Activated naive CD4-positive, alpha-beta T cell treated with anti-CD3 and anti-CD28 coated beads, Interleukin-2, amount 50 U/mL, for 24 hours (primary cell): ENCODE measurements around the gene ARHGEF17.
A peak's percentile ranks its signal among the peaks of the same experiment; 100 is the strongest.

ENCODE experiments used
- H3K27ac Mint-ChIP-seq: one replicate; pipeline ENCODE4 v1.8.0; 2021; ENCODE audit warnings: mild to moderate bottlenecking, mixed read lengths
- H3K27me3 Mint-ChIP-seq: one replicate; pipeline ENCODE4 v1.8.0; 2021; ENCODE audit warnings: mixed read lengths
- H3K36me3 Mint-ChIP-seq: one replicate; pipeline ENCODE4 v1.8.0; 2021; ENCODE audit warnings: mixed read lengths
- H3K4me1 Mint-ChIP-seq: one replicate; pipeline ENCODE4 v1.8.0; 2021; ENCODE audit warnings: mixed read lengths
- H3K4me3 Mint-ChIP-seq: one replicate; pipeline ENCODE4 v1.8.0; 2021; ENCODE audit warnings: mild to moderate bottlenecking, mixed read lengths
- H3K9me3 Mint-ChIP-seq: one replicate; pipeline ENCODE4 v1.8.0; 2021; ENCODE audit warnings: mixed read lengths

ARHGEF17 gene

GRCh38 chr11:73360743-73361369 is 52.8 kb downstream of the ARHGEF17 start:
- Mint-ChIP-seq H3K27ac (no peak overlapping the region), H3K4me1 (peaks cover 3% of the 10 kb centered on the region), H3K36me3 (no peaks in the 10 kb centered on the region), H3K27me3 (no peaks in the 10 kb centered on the region), H3K4me3 (no peak overlapping the region), H3K9me3 (no peaks in the 10 kb centered on the region)

DNA sequence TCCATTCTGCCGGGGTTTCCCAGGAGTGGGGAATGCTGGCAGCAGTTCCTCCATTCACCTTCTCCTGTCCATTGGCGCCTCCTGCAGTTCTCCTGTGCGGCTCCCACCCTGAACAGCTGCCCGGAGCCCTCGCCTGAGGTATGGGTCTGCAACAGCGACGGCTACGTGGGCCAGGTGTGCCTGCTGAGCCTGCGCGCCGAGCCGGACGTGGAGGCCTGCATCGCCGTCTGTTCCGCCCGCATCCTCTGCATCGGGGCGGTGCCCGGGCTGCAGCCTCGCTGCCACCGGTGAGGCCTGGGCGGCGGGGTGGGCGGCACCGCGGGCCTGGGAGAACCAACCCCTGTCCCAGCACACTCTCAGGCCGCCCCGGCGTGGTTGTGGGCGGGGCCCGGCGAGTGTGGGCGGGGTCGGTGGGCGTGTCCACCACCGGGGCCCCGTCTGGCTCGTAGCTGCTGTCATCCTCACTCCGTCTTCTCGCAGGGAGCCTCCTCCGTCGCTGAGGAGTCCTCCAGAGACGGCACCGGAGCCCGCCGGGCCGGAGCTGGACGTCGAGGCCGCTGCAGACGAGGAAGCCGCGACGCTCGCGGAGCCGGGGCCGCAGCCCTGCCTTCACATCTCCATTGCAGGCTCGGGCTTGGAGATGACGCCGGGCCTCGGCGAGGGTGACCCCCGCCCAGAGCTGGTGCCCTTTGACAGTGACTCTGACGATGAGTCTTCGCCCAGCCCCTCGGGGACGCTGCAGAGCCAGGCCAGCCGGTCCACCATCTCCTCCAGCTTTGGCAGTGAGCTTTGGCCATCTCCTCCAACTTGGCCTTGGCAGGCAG is 54.1 kb downstream of the ARHGEF17 start:
- peaks cover 1% of the 10 kb centered on the region for H3K36me3 Mint-ChIP-seq
- H3K4me1 Mint-ChIP-seq, result peaks cover 16% of the 10 kb centered on the region
- peak overlapping the region; percentile 8 for H3K27ac Mint-ChIP-seq
- H3K9me3 Mint-ChIP-seq, result no peaks in the 10 kb centered on the region
- H3K4me3 Mint-ChIP-seq, result no peak overlapping the region
- no peaks in the 10 kb centered on the region for H3K27me3 Mint-ChIP-seq

DNA sequence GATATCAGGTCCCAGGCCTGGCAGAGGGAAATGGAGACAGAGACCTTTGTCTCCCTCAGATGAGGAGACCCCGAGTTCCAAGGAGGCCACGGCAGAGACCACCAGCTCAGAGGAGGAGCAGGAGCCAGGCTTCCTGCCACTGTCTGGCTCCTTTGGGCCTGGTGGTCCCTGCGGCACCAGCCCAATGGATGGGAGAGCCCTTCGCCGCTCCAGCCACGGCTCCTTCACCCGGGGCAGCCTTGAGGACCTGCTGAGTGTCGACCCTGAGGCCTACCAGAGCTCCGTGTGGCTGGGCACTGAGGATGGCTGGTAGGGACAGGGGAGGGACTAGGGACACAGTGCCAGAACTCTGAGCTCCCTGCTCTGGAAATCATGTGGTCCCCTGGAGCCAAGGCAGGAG is 55.1 kb downstream of the ARHGEF17 start:
- Mint-ChIP-seq H3K4me1 (peaks cover 26% of the 10 kb centered on the region), H3K4me3 (no peak overlapping the region), H3K9me3 (no peaks in the 10 kb centered on the region), H3K27me3 (no peaks in the 10 kb centered on the region), H3K36me3 (peaks cover 1% of the 10 kb centered on the region), H3K27ac (no peak overlapping the region)

DNA sequence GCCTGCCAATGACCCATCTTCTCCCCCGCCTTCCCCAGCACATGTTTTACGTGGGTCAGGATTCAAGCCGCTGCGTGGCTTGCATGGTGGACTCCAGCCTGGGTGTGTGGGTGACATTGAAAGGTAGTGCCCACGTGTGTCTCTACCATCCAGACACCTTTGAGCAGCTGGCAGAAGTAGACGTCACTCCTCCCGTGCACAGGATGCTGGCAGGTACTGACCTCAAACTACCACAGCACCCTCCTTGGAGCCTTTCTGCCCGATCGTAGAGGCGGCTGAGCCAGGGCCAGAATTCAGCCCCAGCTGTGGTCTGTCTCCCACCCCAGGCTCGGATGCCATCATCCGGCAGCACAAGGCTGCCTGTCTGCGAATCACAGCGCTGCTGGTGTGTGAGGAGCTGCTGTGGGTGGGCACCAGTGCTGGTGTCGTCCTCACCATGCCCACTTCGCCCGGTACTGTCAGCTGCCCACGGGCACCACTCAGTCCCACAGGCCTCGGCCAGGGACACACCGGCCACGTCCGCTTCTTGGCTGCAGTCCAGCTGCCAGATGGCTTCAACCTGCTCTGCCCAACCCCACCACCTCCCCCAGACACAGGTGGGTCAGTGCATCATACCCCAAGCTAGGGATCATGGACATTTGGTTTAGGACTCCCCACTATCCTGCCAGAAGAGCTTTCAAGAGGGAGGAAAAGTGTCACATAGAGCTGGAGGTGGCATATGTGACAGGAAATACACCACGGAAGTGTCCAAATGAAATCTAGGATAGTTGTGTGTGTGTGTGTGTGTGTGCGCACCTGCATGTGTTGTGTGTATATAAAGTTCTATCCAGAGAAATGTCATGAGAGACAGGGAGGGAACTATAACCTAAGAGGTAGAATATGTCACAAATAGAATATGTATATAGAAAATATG is 57.5 kb downstream of the ARHGEF17 start:
- Mint-ChIP-seq H3K27ac (peak overlapping the region; percentile 86), H3K9me3 (no peaks in the 10 kb centered on the region), H3K4me3 (peak overlapping the region; percentile 33), H3K27me3 (no peaks in the 10 kb centered on the region), H3K4me1 (peaks cover 33% of the 10 kb centered on the region), H3K36me3 (peaks cover 1% of the 10 kb centered on the region)

GRCh38 chr11:73366265-73366610 is 58.2 kb downstream of the ARHGEF17 start:
- peaks cover 1% of the 10 kb centered on the region for H3K36me3 Mint-ChIP-seq
- no peaks in the 10 kb centered on the region for H3K9me3 Mint-ChIP-seq
- peaks cover 33% of the 10 kb centered on the region for H3K4me1 Mint-ChIP-seq
- peak overlapping the region; percentile 86 for H3K27ac Mint-ChIP-seq
- no peaks in the 10 kb centered on the region for H3K27me3 Mint-ChIP-seq
- peak overlapping the region; percentile 33 for H3K4me3 Mint-ChIP-seq

DNA sequence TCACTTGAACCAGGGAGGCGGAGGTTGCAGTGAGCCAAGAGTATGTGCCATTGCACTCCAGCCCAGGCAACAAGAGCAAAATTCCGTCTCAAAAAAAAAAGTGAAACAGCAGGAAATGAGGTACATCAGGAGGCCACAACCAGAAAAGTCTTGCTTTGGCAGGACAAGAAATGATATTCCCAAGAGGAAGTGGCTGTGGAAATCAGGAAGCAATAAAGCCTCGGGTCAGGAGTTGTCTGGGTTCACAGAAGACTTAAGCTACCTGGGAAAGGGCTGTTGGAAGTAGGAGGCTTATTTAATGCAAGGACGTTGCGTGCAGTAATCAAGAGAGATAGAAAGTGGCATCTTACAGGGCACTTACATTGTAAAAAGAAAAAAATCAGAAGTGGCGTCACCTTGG is 58.9 kb downstream of the ARHGEF17 start:
- peak overlapping the region; percentile 13 for H3K4me3 Mint-ChIP-seq
- no peaks in the 10 kb centered on the region for H3K9me3 Mint-ChIP-seq
- H3K36me3 Mint-ChIP-seq, result peaks cover 1% of the 10 kb centered on the region
- peaks cover 33% of the 10 kb centered on the region for H3K4me1 Mint-ChIP-seq
- no peaks in the 10 kb centered on the region for H3K27me3 Mint-ChIP-seq
- H3K27ac Mint-ChIP-seq, result peak overlapping the region; percentile 4

DNA sequence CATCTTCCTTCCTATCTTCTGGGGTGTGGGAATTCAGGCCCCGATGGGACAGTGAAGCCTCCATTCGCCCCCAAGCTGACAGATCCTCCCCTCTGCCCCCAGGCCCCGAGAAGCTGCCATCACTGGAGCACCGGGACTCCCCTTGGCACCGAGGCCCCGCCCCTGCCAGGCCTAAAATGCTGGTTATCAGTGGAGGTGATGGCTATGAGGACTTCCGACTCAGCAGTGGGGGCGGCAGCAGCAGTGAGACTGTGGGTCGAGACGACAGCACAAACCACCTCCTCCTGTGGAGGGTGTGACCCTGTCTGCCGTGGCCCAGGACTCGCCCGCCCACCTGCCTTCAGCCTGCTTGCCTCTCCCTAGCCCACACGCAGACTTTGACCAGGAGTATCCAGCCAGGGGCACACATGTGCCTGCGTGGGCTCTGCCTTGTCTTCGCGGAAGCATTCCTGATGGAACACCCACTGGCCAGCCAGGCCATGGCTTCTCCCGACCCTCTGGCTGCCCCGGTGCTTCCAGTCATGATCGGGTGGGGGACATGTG is 59.5 kb downstream of the ARHGEF17 start:
- peaks cover 1% of the 10 kb centered on the region for H3K36me3 Mint-ChIP-seq
- no peak overlapping the region for H3K4me3 Mint-ChIP-seq
- H3K27ac Mint-ChIP-seq, result peak overlapping the region; percentile 4
- H3K27me3 Mint-ChIP-seq, result no peaks in the 10 kb centered on the region
- H3K9me3 Mint-ChIP-seq, result no peaks in the 10 kb centered on the region
- H3K4me1 Mint-ChIP-seq, result peaks cover 33% of the 10 kb centered on the region

- H3K4me1 Mint-ChIP-seq, result peaks cover 28% of the 10 kb centered on the region
Measured at GRCh38 chr11:73372375-73372993, 64.4 kb downstream of the ARHGEF17 start.

GRCh38 chr11:73374151-73374550 is 66.1 kb downstream of the ARHGEF17 start:
- H3K36me3 Mint-ChIP-seq, result peaks cover 3% of the 10 kb centered on the region
- H3K9me3 Mint-ChIP-seq, result no peaks in the 10 kb centered on the region
- no peaks in the 10 kb centered on the region for H3K27me3 Mint-ChIP-seq
- no peak overlapping the region for H3K27ac Mint-ChIP-seq
- H3K4me1 Mint-ChIP-seq, result peaks cover 30% of the 10 kb centered on the region
- H3K4me3 Mint-ChIP-seq, result no peak overlapping the region

More at GRCh38 chr11:73372375-73372993, 64.4 kb downstream of the ARHGEF17 start:
- no peak overlapping the region for H3K4me3 Mint-ChIP-seq
- H3K9me3 Mint-ChIP-seq, result no peaks in the 10 kb centered on the region
- no peak overlapping the region for H3K27ac Mint-ChIP-seq
- peaks cover 3% of the 10 kb centered on the region for H3K36me3 Mint-ChIP-seq
- H3K27me3 Mint-ChIP-seq, result no peaks in the 10 kb centered on the region

- no peaks in the 10 kb centered on the region for H3K27me3 Mint-ChIP-seq
Measured at GRCh38 chr11:73375830-73376159, 67.7 kb downstream of the ARHGEF17 start.

GRCh38 chr11:73376160-73376802 is 68.2 kb downstream of the ARHGEF17 start, which contains the start of gene RELT:
Gene RELT (plus strand): TSS chr11:73376399. CDS start chr11:73389137, 12,738 bp downstream.
- Mint-ChIP-seq H3K9me3 (no peaks in the 10 kb centered on the region), H3K4me3 (peak within 1 kb of the TSS; percentile 99), H3K27ac (peak within 1 kb of the TSS; percentile 98), H3K27me3 (no peaks in the 10 kb centered on the region), H3K36me3 (peaks cover 3% of the 10 kb centered on the region), H3K4me1 (peaks cover 44% of the 10 kb centered on the region)

More at GRCh38 chr11:73375830-73376159, 67.7 kb downstream of the ARHGEF17 start:
- Mint-ChIP-seq H3K27ac (peak overlapping the region; percentile 23), H3K4me1 (peaks cover 39% of the 10 kb centered on the region), H3K9me3 (no peaks in the 10 kb centered on the region), H3K4me3 (peak overlapping the region; percentile 71), H3K36me3 (peaks cover 3% of the 10 kb centered on the region)

GRCh38 chr11:73376803-73377629 is 68.9 kb downstream of the ARHGEF17 start:
- Mint-ChIP-seq H3K27me3 (no peaks in the 10 kb centered on the region), H3K4me1 (peaks cover 45% of the 10 kb centered on the region), H3K4me3 (peak overlapping the region; percentile 99), H3K36me3 (peaks cover 3% of the 10 kb centered on the region), H3K27ac (peak overlapping the region; percentile 98), H3K9me3 (no peaks in the 10 kb centered on the region)

- Mint-ChIP-seq H3K27me3 (no peaks in the 10 kb centered on the region), H3K36me3 (peaks cover 3% of the 10 kb centered on the region), H3K9me3 (no peaks in the 10 kb centered on the region), H3K4me3 (peak overlapping the region; percentile 54), H3K27ac (peak overlapping the region; percentile 23), H3K4me1 (peaks cover 66% of the 10 kb centered on the region)
Measured at GRCh38 chr11:73379189-73379880, 71.3 kb downstream of the ARHGEF17 start.
